HG03280 (cell line): ENCODE data around the gene NSDHL.

Experiments used
- ATAC-seq: cut with Tn5 transposase; IDR thresholded peaks from one replicate; pipeline ENCODE4 v1.9.1; 2021; ENCODE audit warnings: mild to moderate bottlenecking, moderate library complexity; ENCODE audit not compliant: unreplicated experiment

Gene NSDHL

GRCh38 chrX:152892999-152893891 is 62.4 kb downstream of the NSDHL start:
- no peak for ATAC-seq

GRCh38 chrX:152893980-152894610 is 63.2 kb downstream of the NSDHL start:
- ATAC-seq = no peak

GRCh38 chrX:152895121-152895520 is 64.3 kb downstream of the NSDHL start:
- no peak for ATAC-seq

- no peak for ATAC-seq
Observed at GRCh38 chrX:152895724-152896420, 65.0 kb downstream of the NSDHL start.

GRCh38 chrX:152896450-152896849 is 65.6 kb downstream of the NSDHL start:
- ATAC-seq = no peak

- ATAC-seq = no peak
Observed at GRCh38 chrX:152897222-152898131, 66.6 kb downstream of the NSDHL start, which contains the start of gene ZNF185. ZNF185 (plus strand) TSS chrX:152898067; CDS start chrX:152914490, 16,423 bp downstream.

GRCh38 chrX:152898442-152898841 is 67.6 kb downstream of the NSDHL start:
- no peak for ATAC-seq

- no peak for ATAC-seq
Observed at GRCh38 chrX:152899111-152899873, 68.4 kb downstream of the NSDHL start.

- ATAC-seq = no peak
Observed at GRCh38 chrX:152899874-152900719, 69.2 kb downstream of the NSDHL start.

- ATAC-seq = no peak
Observed at GRCh38 chrX:152900937-152901445, 70.1 kb downstream of the NSDHL start.

GRCh38 chrX:152901816-152902501 is 71.1 kb downstream of the NSDHL start:
- ATAC-seq = no peak

GRCh38 chrX:152902502-152902820 is 71.6 kb downstream of the NSDHL start:
- ATAC-seq = no peak

GRCh38 chrX:152903589-152903988 is 72.7 kb downstream of the NSDHL start:
- no peak for ATAC-seq

- no peak for ATAC-seq
Observed at GRCh38 chrX:152904151-152905080, 73.6 kb downstream of the NSDHL start.

- no peak for ATAC-seq
Observed at GRCh38 chrX:152905081-152905420, 74.2 kb downstream of the NSDHL start.

- no peak for ATAC-seq
Observed at GRCh38 chrX:152907084-152907651, 76.3 kb downstream of the NSDHL start.

GRCh38 chrX:152908486-152908885 is 77.6 kb downstream of the NSDHL start:
- no peak for ATAC-seq
